HG03196 (cell line): Measurements from ENCODE around the gene DIP2C.
"Not testable (repeated sequence)": the region's sequence is repeated elsewhere in the genome, so short reads cannot be mapped to it uniquely, and the experiment has no call there.

ENCODE experiments used
- ATAC-seq: cut with Tn5 transposase; IDR thresholded peaks from one replicate; pipeline ENCODE4 v1.9.1; 2021; ENCODE audit not compliant: unreplicated experiment

The DIP2C gene

DNA sequence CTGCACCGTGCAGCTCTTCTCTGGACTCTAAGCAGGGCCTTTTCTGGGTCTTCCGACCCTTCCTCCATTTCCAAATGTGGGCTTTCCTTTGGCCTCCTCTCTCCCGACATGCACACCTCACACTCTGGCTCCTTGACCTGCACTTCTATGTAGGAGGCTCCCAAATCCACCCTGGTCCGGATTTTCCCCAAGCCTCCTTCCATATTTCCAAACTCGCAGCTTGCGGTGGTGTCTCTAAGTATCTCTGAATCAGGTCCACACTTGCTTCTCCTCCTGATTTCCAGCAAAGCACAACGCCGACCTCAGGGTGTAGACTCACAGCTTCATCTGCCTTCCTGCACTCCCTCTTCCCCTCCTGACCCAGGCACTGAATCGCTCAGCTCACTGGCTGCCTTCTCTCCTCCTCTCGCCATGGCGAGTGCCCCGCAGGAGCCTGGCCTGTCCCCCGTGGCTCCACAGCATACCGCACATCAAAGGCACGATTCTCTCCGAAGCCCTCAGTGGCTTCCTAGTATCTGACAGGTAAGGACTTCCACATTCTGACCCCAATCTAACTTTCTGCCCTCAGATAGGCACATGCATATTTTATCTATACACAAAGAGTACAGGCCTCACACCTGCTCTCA is 27.8 kb downstream of the DIP2C start:
- ATAC-seq: no peak

DNA sequence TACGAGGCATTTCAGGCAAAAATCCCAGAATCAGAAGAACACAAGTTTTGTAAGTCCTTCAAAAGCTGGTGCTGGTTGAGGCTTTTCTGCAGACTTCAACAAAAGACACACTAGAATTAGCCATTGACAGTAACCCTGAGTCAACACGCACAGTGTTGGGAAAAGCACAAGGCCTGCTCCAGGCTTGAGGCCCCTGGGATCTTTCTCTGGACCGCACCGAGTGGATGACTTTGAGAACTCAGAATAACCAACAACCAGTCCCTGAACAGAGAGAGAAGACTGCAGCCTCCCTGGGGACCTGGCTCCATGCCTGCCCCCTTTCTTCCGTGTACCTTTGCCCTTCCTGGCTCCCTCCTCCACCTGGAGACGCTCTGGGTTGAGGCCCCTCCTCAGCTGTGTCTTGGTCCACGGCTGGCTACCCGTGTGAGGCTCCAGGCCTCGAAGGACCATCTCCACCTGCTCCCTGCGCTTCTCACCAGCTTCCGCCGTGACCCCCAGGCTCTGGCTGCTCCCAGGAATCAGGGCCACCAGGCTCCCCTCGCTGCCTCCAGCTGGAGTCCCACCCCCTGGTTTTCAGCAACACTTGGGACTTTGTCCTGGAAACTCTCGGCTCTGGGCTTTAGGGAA is 28.4 kb downstream of the DIP2C start:
- ATAC-seq: no peak

DNA sequence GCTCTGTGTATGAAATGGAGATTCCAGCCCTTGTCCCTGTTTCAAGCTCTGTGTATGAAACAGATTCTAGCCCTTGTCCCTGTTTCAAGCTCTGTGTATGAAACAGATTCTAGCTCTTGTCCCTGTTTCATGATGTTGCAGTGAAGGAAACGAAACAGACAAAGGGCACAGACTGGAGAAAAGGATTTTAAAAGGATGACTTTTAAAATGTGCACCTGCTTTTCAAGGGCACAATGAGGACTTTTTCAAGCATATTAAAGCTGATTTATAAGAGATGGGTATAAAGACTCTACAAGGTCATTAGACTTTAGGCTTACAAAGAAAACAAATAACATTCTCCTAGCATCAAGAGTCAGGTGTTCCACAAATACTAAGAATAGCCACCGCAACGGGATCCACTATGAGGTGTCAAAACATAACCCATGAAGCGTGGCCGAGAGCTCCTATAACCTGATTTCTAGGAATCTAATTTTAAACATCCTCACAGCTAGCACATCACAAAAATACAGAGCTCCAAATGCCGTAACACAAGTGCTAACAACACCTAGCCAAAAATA is 29.0 kb downstream of the DIP2C start:
- ATAC-seq: no peak

- no peak for ATAC-seq
Measured at GRCh38 chr10:659688-660141, 29.8 kb downstream of the DIP2C start.

DNA sequence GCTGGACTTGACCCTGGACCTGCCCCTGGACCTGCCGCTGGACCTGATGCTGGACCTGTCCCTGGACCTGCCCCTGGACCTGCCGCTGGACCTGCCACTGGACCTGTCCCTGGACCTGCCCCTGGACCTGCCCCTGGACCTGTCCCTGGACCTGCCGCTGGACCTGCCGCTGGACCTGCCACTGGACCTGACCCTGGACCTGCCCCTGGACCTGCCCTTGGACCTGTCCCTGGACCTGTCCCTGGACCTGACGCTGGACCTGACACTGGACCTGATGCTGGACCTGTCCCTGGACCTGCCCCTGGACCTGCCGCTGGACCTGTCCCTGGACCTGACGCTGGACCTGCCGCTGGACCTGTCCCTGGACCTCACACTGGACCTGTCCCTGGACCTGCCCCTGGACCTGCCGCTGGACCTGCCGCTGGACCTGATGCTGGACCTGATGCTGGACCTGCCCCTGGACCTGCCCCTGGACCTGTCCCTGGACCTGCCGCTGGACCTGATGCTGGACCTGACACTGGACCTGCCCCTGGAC is 31.6 kb downstream of the DIP2C start:
- ATAC-seq: not testable (repeated sequence)

- no peak for ATAC-seq
Measured at GRCh38 chr10:656883-657282, 32.6 kb downstream of the DIP2C start.

DNA sequence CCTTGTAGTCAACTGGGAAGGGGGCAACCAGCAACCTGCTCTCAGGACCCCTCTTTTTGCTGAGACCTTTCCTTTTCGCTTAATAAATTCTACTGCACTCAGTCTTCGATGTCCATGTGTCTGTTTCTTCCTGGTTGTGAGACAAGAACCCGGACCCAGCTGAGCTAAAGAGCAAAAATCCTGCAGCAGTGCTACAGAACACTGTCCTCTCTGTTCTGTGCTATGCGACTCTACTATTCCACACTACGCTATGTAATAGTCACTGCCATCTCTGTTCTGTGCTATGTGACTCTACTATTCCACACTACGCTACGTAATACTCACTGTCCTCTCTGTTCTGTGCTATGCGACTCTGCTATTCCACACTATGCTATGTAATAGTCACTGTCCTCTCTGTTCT is 34.3 kb downstream of the DIP2C start:
- no peak for ATAC-seq

- ATAC-seq: no peak
Measured at GRCh38 chr10:654647-654996, 34.8 kb downstream of the DIP2C start.

GRCh38 chr10:653991-654646 is 35.3 kb downstream of the DIP2C start:
- ATAC-seq: no peak

DNA sequence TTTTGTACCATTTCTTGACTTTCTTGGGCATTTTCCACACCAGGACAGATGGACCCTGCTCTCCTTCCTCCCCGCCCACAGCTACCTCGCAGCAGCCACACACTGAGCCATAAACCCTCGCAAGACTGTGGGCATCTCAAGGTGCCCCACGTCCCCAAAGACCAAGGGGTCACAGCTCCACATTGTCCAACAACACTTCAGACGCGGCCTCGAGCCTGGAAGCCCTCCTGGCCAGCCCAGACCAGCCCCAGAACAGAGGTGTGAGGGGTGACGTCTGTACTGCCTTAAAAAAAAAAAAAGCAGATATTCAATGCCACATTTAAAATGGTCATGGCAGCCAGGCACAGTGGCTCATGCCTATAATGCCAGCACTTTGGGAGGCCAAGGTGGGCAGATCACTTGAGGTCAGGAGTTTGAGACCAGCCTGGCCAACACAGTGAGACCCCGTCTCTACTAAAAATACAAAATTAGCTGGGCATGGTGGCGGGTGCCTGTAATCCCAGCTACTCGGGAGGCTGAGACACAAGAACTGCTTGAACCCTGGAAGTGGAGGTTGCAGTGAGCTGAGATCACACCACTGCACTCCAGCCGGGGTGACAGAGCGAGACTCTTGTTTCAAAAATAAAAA is 36.5 kb downstream of the DIP2C start:
- not testable (repeated sequence) for ATAC-seq

- no peak for ATAC-seq
Measured at GRCh38 chr10:652233-652632, 37.2 kb downstream of the DIP2C start.

GRCh38 chr10:651692-652091 is 37.8 kb downstream of the DIP2C start:
- ATAC-seq: no peak

DNA sequence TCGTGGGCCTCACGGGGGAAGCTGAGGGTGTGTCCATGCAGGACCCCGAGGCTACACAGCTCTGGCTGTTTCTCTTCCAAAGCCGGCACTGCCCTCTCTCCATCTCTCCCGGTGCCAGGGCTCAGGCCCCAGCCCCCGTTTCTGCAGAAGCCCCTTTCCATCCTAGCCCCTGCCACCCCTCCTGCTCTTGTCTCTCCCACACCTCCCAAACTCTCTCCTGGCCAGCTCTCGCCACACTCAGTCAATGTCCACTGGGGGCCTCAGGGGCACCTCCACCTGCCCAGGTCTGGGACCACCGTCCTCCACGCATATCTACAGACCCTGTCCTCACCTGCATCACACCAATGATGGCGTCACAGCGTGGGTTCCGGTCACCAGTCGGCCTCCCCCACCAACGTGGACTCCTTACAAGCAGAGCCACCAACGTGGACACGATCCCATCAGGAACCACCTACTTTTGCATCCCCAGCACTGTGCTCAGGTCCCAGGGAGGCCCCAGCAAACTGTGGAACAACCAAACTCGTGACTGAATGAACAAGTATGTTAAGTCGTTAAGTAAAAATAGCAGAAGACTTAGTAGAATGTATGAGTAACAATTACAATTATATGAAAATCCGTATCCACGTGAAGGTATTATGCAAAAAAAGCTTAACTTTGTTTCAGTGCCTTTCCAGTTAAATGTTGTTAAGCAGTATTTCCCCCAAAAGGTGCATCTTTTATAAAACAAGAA is 38.4 kb downstream of the DIP2C start:
- ATAC-seq: no peak

- no peak for ATAC-seq
Measured at GRCh38 chr10:650441-650851, 39.0 kb downstream of the DIP2C start.

GRCh38 chr10:649798-650440 is 39.5 kb downstream of the DIP2C start:
- no peak for ATAC-seq

- no peak for ATAC-seq
Measured at GRCh38 chr10:649445-649797, 40.0 kb downstream of the DIP2C start.

GRCh38 chr10:647019-647418 is 42.4 kb downstream of the DIP2C start:
- ATAC-seq: not testable (repeated sequence)

DNA sequence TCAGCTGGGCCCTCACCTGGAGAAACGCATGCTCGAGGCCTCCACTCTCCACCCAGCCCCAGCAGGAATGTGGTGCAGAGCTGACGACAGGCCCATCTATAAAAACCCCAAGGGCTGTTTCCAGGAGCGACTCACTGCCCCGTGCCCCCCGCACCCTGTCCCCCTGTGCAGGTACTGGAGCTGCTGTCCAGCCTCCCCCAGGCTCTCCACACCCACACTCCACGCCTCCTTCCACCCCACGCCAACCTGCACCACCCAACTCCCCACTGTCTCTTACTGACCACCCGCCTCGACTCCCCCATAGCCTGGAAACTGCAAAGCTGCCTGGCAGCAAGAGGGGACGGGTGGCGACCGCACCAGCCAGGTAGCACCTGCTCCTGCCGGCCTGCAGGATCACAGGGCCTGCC is 43.3 kb downstream of the DIP2C start:
- no peak for ATAC-seq

DNA sequence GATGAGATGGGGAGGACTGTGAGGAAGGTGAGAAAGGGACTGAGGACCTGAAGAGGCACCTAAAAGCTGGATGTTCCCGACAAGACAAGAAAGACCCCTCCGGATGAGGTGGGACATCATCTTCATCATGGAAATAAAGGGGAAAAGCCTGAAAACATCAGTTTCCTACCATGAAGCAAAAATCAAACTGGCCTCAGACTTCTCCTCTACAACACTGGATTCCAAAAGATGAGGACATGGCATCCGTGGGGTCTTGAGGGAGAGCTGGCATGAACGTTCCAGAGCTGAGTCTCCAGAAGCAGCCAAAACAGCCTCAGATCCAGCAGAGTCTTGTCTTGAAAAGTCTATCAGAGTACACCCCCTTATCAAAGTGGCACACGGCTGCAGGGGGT is 44.5 kb downstream of the DIP2C start:
- ATAC-seq: no peak
